Stimulated activated CD4-positive, alpha-beta T cell treated with anti-CD3 and anti-CD28 coated beads, Interleukin-1b, Interleukin-23, amount 100 ng/mL, for 4 hours (primary cell): Measurements from ENCODE around the gene AP2B1.

Source experiments
- DNase-seq, 2 donors: peaks; one replicate each; pipeline ENCODE4 v3.0.0-alpha.2; 2020; ENCODE audit warnings: low read depth in 2 of 2

Gene AP2B1

DNA sequence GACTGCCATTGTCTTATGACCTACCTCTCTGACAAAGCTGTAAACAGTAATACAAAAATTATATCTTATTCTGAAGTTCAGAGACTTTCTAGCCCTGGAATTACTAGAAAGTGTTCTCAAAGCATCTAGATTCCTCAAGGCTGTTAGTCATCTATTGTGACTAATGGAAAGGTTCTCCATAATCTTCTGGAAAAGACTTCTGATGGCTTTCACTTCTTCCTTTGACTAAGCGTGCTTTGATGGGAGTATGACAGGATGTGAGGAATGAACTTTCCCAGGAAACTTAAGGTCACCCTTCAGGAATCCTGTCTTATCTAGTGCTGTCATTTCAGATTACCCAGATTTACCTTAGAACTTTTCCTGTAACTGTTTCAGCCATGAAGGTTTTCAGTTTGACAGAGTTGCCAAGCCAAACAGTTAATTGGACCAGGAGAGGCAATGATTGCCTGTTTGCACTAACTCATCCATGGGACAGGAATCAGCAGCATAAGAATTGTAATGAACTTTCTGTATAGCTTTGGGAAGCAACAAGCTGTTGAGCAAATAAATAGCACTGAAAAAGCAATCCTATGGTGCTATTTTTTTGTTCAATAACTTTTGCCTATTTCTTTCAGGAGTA, 43.5 kb downstream of the AP2B1 start:
- DNase-seq = no peak

DNA sequence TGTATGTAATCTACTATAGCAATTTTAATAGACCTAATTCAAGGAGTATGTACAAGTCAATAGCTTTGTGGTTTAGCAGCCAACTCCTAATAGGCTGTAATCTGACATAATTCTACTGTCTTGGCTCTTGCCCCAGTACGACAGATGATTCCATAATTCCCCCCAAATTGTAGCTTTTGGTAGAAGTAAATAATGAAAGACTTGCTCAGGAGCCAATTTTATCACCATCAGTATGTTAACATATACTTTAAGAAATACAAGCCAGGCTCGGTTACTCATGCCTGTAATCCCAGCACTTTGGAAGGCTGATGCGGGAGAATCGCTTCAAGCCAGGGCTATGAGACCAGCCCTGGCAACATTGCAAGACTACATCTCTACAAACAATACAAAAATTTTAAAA, 53.9 kb downstream of the AP2B1 start:
- DNase-seq = no peak

DNA sequence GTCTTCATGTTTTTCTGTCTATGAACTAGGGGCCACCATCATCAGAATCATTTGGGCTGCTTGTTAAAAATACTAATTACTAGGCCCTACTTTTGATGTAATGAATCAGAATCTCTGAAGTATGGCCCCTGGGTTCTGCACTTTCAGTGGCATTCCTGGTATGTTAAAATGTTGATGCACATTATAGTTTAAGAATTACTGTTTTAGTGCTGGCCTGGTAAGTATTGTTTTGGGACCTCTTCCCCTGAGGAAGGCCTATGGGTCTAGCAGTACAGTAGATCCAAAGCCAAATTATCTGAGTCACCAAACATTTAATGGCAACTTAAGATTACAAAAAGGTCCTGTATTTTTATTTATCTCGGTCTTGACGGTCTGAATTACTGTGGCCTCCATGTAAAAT, 58.8 kb downstream of the AP2B1 start:
- DNase-seq = no peak

DNA sequence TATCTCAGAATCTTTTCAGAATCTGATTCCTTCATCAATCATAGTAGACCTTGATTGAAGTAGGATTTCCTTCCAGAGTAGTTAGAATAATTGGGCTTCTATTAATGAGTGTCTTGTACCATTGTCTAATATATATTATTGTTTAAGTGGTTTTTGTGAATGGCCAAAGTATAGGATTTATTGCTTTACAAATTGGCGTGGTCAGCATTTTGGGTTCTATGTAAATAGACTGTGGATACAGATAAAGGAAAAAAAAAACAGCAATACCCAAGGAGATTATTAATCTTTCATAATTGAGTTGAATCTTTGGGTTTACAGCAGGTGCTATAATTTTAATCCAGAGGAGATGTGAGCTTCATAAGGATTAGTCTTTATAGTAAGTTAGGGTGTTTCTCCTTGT, 64.3 kb downstream of the AP2B1 start:
- DNase-seq = no peak

DNA sequence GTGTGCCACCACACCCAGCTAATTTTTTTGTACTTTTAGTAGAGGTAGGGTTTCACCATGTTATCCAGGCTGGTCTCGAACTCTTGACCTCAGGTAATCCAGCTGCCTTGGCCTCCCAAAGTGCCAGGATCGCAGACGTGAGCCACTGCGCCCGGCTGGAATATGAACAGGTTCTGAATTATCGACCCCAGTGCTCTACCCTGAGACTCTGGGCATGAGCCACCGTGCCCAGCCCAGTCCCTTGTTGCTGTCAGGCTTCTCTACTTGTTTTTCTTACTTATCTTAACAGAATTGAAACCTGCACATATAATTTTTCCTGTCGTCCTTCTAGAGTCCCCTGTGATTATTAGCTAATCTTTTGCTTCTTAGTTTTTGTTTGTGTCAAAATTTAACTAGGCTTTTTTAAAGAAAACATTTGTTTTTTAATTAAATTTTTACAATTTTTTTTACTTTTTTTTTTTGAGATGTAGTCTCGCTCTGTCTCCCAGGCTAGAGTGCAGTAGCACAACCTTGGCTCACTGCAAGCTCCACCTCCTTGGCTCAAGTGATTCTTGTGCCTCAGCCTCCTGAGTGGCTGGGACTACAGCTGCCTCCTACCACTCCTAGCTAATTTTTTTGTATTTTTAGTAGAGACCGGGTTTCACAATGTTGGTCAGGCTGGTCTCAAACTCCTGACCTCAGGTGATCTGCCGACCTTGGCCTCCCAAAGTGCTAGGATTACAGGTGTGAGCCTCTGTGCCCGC, 66.7 kb downstream of the AP2B1 start:
- no peak for DNase-seq

DNA sequence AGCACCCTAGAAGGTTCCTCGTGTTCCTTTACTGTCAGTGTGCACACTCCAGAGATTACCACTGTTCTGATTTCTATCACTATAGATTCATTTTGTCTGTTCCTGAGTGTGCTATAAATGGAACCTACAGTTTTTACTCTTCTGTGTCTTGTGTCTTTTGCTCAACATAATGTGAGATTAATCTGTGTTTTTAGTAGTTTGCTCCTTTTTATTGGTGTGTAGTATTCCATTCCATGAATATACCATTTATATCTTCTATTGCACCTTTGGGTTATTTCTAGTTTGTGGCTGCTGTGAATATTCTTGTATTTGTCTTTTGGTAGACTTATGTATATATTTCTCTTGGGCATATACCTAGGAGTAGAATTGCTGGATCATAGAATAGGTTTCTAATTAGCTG, 68.2 kb downstream of the AP2B1 start:
- DNase-seq = no peak

DNA sequence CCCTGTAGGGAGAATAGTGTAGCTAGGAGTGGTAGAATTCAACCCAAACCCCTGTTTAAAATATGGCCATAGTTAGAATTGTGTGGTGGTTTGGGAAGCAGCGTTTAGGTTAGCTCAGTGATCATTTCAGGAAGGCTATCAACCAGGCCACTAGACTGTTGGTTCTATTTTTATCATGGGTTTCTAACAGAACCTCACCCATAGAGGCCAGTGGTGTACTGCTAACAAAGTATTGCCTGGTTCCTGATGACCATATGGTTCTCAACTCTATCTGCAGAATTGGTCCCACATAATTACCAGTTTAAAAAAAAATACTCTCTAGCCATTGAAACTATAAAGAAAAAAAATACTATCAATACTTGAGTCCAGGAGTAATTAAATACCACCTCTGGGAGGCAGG, 73.8 kb downstream of the AP2B1 start:
- DNase-seq = no peak

DNA sequence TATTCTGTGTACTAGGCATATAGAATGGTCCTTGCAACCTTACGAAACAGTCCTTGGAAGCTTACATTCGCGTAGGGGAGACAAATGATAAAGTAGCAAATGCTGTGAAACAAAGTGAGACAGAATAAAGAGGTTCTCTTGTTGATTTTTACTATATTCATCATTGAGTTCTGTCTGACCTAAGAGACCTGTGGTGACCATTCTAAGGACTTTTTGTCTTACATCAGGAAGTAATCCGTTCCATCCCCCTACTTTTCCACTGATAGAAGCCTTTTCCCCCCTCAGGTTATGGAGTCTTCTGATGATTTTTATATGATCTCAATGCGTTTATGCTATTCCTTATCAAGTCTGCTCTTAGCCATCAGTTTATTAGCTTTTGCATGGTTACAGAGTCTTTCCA, 77.6 kb downstream of the AP2B1 start:
- no peak for DNase-seq

DNA sequence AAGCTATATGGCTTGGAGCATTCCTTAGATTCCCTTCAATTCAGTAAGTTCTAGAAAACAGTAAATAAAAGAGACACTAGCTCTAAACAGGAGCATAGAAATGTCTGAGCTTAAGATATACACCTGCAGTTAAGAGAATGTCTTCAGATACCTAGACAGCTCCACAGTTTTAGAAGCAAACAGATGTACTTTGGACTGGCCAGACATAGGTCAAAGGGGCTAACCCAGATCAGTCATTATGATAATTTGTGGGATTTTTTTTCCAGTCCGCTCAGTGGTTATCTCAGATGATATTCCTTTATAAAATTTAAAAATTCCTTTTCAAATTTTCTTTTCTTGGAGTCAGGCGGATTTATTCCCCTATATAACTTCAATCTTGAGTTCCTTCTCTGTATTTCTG, 78.5 kb downstream of the AP2B1 start:
- no peak for DNase-seq

DNA sequence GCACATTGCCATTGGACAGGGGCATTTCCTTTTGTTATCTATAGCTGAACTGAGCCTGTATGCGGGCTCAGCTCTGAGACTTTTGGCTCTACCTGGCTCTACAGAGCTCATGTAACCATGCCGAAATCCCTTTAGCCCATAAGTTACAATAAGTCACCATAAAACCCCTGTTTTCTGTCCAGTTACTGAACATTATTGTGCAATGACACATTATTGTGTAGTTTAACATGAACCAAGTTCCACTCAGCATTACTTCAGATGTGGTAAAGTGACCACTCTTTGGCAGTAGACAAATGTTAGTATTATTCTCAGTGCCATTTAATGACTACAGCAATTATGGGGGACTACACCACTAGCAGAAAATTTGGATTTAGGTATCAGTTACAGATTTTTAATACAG, 78.9 kb downstream of the AP2B1 start:
- DNase-seq = no peak

DNA sequence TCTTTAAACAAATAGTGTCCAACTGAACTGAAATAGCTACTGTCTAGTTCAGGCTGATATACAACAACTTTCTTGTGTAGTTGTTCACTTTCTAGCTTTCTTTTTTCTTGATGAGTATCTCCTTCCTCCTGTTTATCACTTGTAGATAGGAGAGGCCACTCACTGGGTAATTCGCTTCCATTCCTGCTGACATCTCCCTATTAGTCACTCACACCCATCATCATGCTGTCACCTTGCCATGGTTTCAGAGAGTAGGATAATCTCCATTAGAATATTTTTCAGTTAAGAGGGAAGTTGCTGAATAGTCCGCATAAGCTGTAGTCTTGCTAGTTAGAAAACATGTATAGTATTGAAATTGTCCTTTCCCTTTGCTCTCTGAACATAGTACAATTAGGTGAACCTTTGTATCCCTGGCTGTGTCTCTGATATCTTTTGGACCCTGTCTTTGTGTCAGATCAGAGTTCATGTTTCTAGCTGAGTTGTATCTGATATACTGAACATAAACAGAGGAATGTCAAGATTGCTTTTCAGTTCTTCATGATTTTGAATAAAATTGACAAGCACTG, 79.9 kb downstream of the AP2B1 start:
- DNase-seq = no peak

DNA sequence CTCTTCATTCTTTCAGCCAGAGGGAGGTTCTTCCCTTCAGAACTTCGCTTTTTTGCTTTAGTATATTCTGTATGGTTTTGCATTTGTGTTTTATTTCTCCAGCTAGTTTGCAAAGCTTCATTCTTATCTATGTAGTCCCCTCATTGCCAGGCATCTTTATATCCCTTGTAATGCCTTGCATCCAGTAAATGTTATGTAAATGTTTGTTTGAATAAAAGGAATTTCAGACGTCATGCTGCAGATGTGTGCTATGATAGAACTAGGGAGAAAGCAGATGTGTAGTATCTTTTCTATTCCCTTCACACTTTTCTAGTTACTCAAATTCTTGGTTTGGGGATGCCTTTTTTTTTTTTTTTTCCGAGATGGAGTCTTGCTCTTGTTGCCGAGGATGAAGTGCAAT, 81.7 kb downstream of the AP2B1 start:
- DNase-seq = no peak

DNA sequence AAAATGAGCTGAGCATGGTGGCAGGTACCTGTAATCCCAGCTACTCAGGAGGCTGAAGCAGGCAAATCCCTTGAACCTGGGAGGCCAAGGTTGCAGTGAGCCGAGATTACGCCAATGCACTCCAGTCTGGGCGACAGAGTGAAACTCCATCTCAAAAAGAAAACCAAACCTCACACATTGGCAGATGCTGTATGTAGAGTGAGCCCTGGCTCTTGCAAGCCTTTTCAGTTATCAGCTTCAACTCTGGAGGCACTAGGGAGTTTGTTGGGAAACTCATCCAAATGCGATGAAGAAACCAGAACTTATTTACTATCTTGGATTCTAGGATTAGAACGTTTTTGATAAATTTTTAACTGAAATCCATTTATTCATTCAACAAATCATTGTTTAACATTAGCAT, 87.4 kb downstream of the AP2B1 start:
- DNase-seq = no peak

DNA sequence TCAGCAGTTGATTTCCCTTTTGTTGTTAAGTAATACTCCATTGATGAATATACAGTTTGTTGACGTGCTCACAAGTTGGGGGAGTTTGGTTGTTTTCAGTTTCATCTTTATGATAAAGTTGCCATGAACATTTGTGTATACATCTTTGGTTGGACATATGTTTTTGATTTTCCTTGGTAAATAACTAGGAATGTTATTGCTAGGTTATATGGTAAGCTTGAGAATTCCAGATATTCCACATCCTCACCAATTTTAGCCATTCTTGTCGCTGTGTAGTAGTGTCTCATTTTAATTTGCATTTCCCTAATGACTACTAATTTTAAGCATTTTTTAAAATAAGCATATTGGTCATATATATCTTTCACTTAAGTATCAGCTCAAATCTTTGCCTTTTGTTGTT, 89.3 kb downstream of the AP2B1 start:
- no peak for DNase-seq

DNA sequence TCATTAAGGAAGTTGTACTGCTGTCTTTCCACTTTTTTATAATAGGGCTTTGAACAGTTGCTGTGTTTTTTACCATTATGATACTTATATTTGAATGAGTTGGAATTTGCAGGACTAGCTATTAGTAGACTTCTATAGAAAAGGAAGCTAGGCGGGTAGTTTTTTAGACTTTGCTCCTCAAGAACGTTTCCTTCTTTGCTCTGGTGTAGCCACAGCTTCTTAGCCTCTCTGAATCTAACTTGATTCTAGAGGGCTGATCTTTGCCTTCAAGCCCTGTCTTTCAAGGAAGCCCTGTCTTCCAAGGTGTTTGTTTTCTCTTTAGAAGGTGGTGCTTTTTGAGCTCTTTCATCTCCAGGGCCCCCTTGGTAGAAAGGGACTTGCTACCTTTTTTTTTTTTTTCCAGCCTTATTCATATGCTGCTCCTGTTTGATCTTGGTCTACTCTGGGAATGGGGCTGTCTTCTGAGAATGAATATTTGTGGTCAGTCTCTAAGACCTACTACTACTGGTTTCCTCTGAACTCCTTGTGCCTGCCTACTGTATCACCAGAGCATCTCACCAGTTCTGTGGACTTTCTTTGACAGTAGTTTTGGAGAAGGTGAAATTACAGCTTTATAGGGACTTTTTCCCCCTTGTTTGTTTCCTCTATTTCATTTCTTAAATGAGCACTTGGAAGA, 92.0 kb downstream of the AP2B1 start:
- DNase-seq = no peak

DNA sequence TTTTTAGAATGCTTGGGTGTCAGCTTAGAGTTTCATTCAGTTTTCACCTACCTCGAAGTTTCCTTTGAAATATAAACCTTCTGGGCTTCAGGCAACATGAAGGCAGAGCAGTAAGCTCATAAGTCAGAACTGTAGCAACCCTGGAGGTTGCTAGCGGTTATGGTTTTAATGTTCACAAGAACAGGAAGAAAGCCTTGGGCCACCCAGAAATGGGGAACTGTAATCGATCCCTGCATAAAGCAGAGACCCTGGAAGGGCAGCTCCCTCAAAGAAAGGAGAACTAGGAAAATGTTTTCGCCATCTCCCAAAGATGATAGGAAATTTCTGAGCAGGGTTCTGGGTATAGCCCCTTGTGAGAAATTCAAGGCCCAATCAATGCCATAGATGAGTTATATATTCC, 96.5 kb downstream of the AP2B1 start:
- no peak for DNase-seq

DNA sequence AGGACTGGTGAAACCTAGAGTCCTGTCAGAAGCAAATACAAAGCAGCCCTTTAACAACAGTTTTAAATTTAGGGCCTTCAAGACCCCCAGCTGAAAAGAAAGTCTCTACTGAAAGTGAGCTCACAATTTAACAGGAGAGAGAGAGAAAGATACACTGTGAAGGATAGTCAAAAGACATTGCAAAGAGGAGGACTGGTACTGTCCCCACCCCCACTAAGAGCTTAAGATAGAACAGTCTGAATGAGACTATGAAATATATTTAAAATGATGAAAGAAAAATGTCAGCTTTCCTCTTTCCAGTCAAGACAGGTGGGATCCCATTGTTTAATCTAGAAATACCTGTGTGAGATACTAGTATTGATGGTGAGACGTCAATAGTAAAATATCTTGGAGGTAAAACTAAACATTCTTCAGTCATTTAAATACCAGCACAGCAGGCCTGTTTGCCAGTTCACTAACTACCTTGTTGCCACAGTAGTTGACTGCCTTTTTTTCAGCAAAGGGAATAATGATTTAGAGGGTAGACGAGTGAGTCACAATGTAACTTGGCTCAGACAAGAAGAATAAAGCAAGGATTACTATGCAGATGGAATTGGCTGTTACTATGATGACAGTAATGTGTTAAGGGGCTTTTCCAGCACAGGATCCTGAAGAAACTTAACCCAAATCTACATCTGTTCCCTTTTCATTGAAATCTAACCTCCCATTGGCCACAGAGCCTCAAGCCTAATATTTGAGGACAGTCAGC, 97.1 kb downstream of the AP2B1 start:
- DNase-seq = no peak

DNA sequence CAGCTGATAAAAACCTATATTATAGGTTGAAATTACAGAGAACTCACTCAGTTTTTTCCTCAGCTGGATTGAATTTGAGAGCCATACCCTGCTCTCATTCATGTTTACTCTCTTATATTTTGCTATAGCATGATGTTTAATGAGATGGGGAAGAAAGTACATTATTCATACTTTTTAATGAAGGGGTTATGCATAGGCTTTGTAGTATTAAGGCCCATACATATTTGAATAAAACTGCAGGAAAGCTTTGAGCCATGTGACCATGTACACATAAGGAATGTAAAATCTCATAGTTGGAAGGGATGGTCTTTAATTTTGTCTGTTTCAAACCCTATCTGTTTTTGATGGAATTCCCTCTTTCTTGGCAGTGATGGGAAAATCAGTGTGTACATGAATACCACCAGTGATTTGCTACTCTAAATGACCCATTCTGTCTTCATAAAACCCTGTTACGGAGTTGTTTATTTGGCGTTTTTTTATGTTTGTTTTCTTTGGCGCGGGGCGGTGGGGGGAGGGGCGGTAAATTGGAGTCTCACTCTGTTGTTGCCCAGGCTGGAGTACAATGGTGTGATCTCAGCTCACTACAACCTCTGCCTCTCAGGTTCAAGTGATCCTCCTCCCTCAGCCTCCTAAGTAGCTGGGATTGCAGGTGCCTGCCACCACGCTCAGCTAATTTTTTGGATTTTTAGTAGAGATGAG, 105.5 kb downstream of the AP2B1 start:
- DNase-seq = no peak

DNA sequence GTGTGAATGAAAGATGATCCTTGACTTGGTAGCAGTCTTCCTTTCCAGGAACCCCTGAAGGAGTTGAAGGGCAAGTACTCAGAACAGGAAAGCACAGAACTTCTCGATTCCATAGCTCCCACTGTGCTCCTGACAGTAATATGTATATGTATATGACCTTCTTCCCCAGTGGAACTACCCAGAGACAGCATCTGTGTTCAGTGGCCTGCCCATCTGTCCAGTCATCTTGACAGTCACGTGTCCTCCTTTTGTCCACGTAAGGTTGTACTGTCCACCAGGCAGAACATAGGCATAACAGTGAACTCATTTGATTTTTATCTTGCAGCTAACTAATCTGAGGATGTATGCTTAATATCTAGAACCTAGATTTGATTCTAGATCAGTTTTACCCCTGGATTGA, 106.5 kb downstream of the AP2B1 start:
- DNase-seq = no peak

DNA sequence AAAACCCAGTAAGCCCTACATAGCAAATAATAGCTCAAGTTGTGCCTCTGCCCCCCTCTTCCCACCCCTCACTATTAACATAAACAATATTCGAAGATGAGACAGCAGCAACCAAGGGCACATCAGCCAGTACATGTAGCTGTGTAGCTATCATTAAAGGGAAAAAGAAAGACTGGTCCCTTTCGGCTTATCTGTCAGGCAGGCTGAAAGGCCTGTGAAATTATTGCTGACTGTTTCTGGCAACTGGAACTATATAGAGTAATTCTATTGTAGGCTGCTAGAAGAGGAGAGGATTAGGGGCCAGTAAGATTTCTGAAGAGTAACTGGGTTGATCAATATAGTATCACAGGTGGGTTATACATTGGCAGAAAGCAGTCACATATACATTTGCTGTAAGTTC, 107.8 kb downstream of the AP2B1 start:
- no peak for DNase-seq

DNA sequence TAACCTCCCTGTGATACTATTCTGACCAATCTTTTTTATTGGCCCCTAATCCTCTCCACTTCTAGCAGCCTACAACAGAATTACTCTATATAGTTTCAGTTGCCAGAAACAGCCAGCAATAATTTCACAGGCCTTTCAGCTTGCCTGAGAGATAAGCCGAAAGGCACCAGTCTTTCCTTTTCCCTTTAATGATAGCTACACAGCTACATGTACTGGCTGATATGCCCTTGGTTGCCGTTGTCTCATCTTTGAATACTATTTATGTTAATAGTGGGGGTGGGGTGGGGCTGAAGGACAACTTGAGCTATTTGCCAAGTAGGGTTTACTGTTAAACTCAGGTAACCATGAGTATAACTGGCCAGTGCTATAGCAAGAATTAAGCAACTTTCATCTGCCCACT, 108.5 kb downstream of the AP2B1 start:
- DNase-seq = no peak

DNA sequence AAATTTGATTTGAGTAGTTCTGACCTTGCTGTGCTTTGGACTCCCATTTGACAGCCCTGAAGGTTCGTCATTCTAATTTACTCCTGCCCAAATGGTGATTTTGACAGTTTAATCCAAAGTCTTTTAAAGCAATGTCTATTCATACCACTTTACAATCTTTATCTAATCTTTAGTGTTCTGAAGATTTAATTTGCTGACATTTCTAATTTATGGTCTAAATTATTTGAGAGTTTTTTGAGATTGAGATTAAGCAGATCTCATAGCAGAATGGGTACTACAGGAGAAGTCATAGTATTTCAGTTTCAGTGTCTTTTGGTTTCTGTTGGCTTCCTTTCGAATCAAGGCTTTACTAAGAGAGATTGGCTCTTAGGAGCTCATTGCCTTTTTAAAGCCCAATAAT, 111.7 kb downstream of the AP2B1 start:
- DNase-seq = no peak
